Measurements from ENCODE around the gene DCAF7. TPM values are rescaled to one million over a fixed set of nuclear protein-coding genes. Genes with fewer than 3 reads are reported as not detected.

The DCAF7 gene
- total RNA-seq, 1 donor from 2014 or later = 9.5 TPM

DNA sequence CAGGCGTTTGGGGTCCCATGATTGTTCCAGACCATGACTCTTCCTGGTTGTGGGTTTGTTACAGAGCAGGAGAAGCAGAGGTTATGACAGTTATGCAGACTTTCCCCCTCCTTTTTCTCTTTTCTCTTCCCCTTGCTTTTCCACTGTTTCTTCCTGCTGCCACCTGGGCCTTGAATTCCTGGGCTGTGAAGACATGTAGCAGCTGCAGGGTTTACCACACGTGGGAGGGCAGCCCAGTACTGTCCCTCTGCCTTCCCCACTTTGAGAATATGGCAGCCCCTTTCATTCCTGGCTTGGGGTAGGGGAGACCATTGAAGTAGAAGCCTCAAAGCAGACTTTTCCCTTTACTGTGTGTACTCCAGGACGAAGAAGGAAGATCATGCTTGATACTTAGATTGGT, 42.5 kb downstream of the DCAF7 start:
- H3K36me3 ChIP-seq (ENCODE audit: control insufficient read depth, insufficient read depth, low read length) = peaks cover 14% of the 10 kb centered on the region
- DNase-seq (ENCODE audit: low read depth) = no peak
- no peak for FAIRE-seq
- TF ChIP-seq, protein P1, sequence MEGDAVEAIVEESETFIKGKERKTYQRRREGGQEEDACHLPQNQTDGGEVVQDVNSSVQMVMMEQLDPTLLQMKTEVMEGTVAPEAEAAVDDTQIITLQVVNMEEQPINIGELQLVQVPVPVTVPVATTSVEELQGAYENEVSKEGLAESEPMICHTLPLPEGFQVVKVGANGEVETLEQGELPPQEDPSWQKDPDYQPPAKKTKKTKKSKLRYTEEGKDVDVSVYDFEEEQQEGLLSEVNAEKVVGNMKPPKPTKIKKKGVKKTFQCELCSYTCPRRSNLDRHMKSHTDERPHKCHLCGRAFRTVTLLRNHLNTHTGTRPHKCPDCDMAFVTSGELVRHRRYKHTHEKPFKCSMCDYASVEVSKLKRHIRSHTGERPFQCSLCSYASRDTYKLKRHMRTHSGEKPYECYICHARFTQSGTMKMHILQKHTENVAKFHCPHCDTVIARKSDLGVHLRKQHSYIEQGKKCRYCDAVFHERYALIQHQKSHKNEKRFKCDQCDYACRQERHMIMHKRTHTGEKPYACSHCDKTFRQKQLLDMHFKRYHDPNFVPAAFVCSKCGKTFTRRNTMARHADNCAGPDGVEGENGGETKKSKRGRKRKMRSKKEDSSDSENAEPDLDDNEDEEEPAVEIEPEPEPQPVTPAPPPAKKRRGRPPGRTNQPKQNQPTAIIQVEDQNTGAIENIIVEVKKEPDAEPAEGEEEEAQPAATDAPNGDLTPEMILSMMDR (IDR thresholded peaks at IDR 0.05; ENCODE audit: insufficient read depth, low read length, severe bottlenecking) = no peak
- H3K4me3 ChIP-seq (ENCODE audit: low read depth, low read length) = no peak overlapping the region
- no peaks in the 10 kb centered on the region for H3K27me3 ChIP-seq (ENCODE audit: control insufficient read depth, insufficient read depth, low read length)

DNA sequence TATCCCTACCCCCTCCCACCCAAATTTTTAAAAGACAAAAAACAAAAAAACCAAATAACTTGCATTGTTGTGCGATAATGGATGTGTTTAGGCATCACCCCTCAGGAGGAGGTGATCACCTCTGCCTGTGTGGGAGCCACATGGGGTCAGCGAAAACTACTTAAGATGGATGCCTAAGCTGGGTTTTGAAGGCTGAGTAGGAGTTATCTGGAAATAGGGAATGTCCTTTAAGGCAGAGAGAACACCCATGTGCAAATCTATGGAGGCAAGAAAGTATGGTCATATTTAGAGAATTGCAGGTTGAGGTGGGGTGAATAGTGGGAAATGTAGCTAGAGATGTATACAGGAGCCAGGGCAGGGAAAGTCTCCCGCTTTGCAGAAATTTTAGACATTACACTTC, 44.9 kb downstream of the DCAF7 start:
- no peak overlapping the region for H3K4me3 ChIP-seq (ENCODE audit: low read depth, low read length)
- no peak for DNase-seq (ENCODE audit: low read depth)
- peaks cover 8% of the 10 kb centered on the region for H3K36me3 ChIP-seq (ENCODE audit: control insufficient read depth, insufficient read depth, low read length)
- FAIRE-seq = no peak
- TF ChIP-seq, protein P1 (IDR thresholded peaks at IDR 0.05; ENCODE audit: insufficient read depth, low read length, severe bottlenecking) = no peak
- no peaks in the 10 kb centered on the region for H3K27me3 ChIP-seq (ENCODE audit: control insufficient read depth, insufficient read depth, low read length)

GRCh38 chr17:63596856-63597586, 46.7 kb downstream of the DCAF7 start:
- Histone ChIP-seq H3K27me3 (ENCODE audit: control insufficient read depth, insufficient read depth, low read length) (no peaks in the 10 kb centered on the region), H3K4me3 (ENCODE audit: low read depth, low read length) (no peak overlapping the region), H3K36me3 (ENCODE audit: control insufficient read depth, insufficient read depth, low read length) (peaks cover 3% of the 10 kb centered on the region)
- no peak for DNase-seq (ENCODE audit: low read depth)
- FAIRE-seq = no peak
- TF ChIP-seq, protein P1 (IDR thresholded peaks at IDR 0.05; ENCODE audit: insufficient read depth, low read length, severe bottlenecking) = no peak

DNA sequence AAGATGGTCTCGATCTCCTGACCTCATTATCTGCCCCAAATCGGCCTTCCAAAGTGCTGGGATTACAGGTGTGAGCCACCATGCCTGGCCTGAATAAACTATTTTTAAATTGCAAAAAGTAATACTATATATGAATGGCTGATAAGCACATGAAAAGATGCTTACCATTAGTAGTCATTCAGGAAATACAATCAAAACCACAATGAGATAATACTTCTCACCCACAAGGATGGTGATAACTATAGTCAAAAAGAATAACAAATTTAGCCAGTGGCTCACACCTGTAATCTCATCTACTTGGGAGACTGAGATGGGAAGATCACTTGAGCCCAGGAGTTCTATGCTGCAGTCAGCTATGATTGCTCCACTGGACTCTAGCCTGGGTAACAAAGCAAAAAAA, 48.0 kb downstream of the DCAF7 start:
- Histone ChIP-seq H3K4me3 (ENCODE audit: low read depth, low read length) (no peak overlapping the region), H3K36me3 (ENCODE audit: control insufficient read depth, insufficient read depth, low read length) (peaks cover 1% of the 10 kb centered on the region), H3K27me3 (ENCODE audit: control insufficient read depth, insufficient read depth, low read length) (no peaks in the 10 kb centered on the region)
- peak; percentile 24 for DNase-seq (ENCODE audit: low read depth)
- FAIRE-seq = no peak
- TF ChIP-seq, protein P1 (IDR thresholded peaks at IDR 0.05; ENCODE audit: insufficient read depth, low read length, severe bottlenecking) = no peak

GRCh38 chr17:63600569-63601438, 50.5 kb downstream of the DCAF7 start, which contains the start of gene TACO1:
Gene TACO1 (plus strand): TSS chr17:63600895. CDS start chr17:63601084, 189 bp downstream.
- Histone ChIP-seq H3K4me3 (ENCODE audit: low read depth, low read length) (peak within 1 kb of the TSS; percentile 88), H3K36me3 (ENCODE audit: control insufficient read depth, insufficient read depth, low read length) (peaks cover 5% of the 10 kb centered on the region), H3K27me3 (ENCODE audit: control insufficient read depth, insufficient read depth, low read length) (no peaks in the 10 kb centered on the region)
- TF ChIP-seq, protein P1 (IDR thresholded peaks at IDR 0.05; ENCODE audit: insufficient read depth, low read length, severe bottlenecking) = no peak
- FAIRE-seq (no peak), DNase-seq (ENCODE audit: low read depth) (peak; percentile 47)
